Mucosa of descending colon (tissue), 3 donors: Measurements from ENCODE around the gene AKAP13. TPM values are rescaled to one million over a fixed set of nuclear protein-coding genes. Genes with fewer than 3 reads are reported as not detected.

Source experiments
- ATAC-seq: fragments of 200-7000 bp; cut with Tn5 transposase; one replicate; pipeline ENCODE4 v1.9.1; 2020; ENCODE audit warnings: mild to moderate bottlenecking, moderate library complexity
- DNase-seq, 3 donors: peaks; one replicate each; pipeline ENCODE4 v3.0.0-alpha.2; 2020
- H3K36me3 ChIP-seq: fragments of 200-600 bp; one replicate; pipeline ENCODE4 v1.8.0; 2021; ENCODE audit warnings: low read depth, mild to moderate bottlenecking
- H3K4me1 ChIP-seq: fragments of 200-600 bp; one replicate; pipeline ENCODE4 v1.8.0; 2021; ENCODE audit warnings: low read depth, mild to moderate bottlenecking
- H3K4me3 ChIP-seq: fragments of 200-600 bp; one replicate; pipeline ENCODE4 v1.8.0; 2021; ENCODE audit warnings: mild to moderate bottlenecking
- H3K9me3 ChIP-seq: fragments of 200-600 bp; one replicate; pipeline ENCODE4 v1.8.0; 2021; ENCODE audit warnings: mild to moderate bottlenecking
- CTCF ChIP-seq: fragments of 200-600 bp; IDR thresholded peaks from one replicate; pipeline ENCODE4 v1.8.0; 2022; ENCODE audit warnings: antibody characterized with exemption, mild to moderate bottlenecking
- intact Hi-C, 2 donors: fragments of 100-400 bp; cut with DNase I in 1 of 2; cut with micrococcal nuclease in 1 of 2; formaldehyde crosslinking; loops; one replicate each; pipeline versions ENCODE4 v1.11.0 to v1.11.1; 2022; cut with DNase I, micrococcal nuclease
- total RNA-seq, 3 donors: library from RNA; stranded (reverse); fragmentation: NEBNext Ultra II Directional in 2 of 3; extraction: Animal tissue kit (Norgen Biotek cat#: 25700) in 2 of 3; gene quantifications; one replicate each; pipeline versions ENCODE4 v1.2.1 to v1.2.4, GENCODE V29; 2021 to 2023
- donor health status: DM: no; HTN: no; CAD: no; lungs with moderate emphysema.
- donor health status: DM: no; HTN: no; CAD: no.
- donor health status: DM: no; HTN: yes; CAD: no.

Gene AKAP13
- total RNA-seq, 3 donors from 2014 or later = 141 to 173 (median 150) TPM

GRCh38 chr15:85365980-85366379 lies 14.4 kb upstream of the AKAP13 start:
- no peak for TF ChIP-seq CTCF
- intact Hi-C loops = no loop called here
- Histone ChIP-seq H3K4me1 (no peaks in the 10 kb centered on the region), H3K9me3 (no peaks in the 10 kb centered on the region), H3K4me3 (no peak overlapping the region), H3K36me3 (no peaks in the 10 kb centered on the region)
- ATAC-seq = no peak
- DNase-seq = no peak

DNA sequence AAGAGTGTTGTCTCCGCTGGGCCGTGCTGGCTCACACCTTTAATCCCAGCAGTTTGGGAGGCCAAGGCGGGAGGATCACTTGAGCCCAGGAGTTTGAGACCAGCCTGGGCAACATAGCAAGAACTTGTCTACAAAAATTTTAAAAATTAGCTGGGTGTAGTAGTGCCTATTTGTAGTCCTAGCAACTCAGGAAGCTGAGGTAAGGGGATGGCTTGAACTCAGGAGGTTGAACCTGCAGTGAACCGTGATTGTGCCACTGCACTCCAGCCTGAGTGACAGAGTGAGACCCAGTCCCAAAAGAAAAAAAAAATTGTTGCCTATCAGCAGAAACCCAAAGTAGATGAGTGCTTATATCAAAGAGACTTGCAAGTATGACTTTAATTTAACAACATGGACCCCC lies 12.7 kb upstream of the AKAP13 start:
- TF ChIP-seq CTCF = no peak
- Histone ChIP-seq H3K4me1 (no peaks in the 10 kb centered on the region), H3K4me3 (no peak overlapping the region), H3K36me3 (no peaks in the 10 kb centered on the region), H3K9me3 (no peaks in the 10 kb centered on the region)
- no peak for DNase-seq
- no peak for ATAC-seq
- intact Hi-C loops = no loop called here

DNA sequence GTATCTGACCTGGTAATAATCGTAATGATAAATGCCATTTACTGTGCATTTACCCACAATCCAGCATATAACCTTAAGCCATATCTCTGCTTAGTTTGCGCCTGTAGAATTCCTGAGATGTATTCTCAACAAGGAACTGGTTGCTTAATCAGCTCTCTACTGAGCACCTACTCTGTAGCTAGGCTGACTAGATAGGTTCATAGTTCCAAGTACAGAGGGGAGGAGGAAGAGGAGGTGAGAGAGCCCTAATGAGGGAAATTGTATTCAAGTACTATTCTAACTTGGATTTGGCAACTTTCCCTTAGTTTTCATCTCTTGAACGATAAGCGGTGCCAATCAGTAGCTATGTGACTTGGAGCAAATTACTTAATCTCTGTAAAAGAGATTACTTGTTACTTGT lies 5.6 kb upstream of the AKAP13 start:
- H3K36me3 ChIP-seq = no peaks in the 10 kb centered on the region
- H3K9me3 ChIP-seq = no peaks in the 10 kb centered on the region
- no peak for DNase-seq
- peak; percentile 48 for ATAC-seq
- no peak for TF ChIP-seq CTCF
- intact Hi-C loops = no loop called here
- peaks cover 7% of the 10 kb centered on the region for H3K4me1 ChIP-seq
- H3K4me3 ChIP-seq = no peak overlapping the region

GRCh38 chr15:85377269-85377668 lies 3.1 kb upstream of the AKAP13 start:
- Histone ChIP-seq H3K9me3 (no peaks in the 10 kb centered on the region), H3K4me1 (peaks cover 7% of the 10 kb centered on the region), H3K36me3 (no peaks in the 10 kb centered on the region), H3K4me3 (no peak overlapping the region)
- DNase-seq = no peak
- ATAC-seq = no peak
- no peak for TF ChIP-seq CTCF
- intact Hi-C loops = no loop called here

GRCh38 chr15:85377986-85378385 lies 2.4 kb upstream of the AKAP13 start:
- DNase-seq (no peak), ATAC-seq (no peak)
- H3K4me3 ChIP-seq = no peak overlapping the region
- no peak for TF ChIP-seq CTCF
- H3K36me3 ChIP-seq = no peaks in the 10 kb centered on the region
- peaks cover 12% of the 10 kb centered on the region for H3K4me1 ChIP-seq
- intact Hi-C loops = no loop called here
- no peaks in the 10 kb centered on the region for H3K9me3 ChIP-seq
